Brain microvascular endothelial cell (primary cell): ENCODE results near the gene SAE1.

ENCODE experiments used
- DNase-seq: peaks from one replicate; pipeline ENCODE4 v3.0.0-alpha.2; 2020
- H3K27ac ChIP-seq: fragments of 250-450 bp; sonication (Bioruptor Pico); 2 replicates; pipeline ENCODE4 v1.5.1; 2020; ENCODE audit warnings: mild to moderate bottlenecking, moderate library complexity
- H3K27me3 ChIP-seq: fragments of 250-450 bp; sonication (Bioruptor Pico); replicated peaks from 2 replicates; pipeline ENCODE4 v1.5.1; 2020; ENCODE audit warnings: mild to moderate bottlenecking
- H3K36me3 ChIP-seq: fragments of 250-450 bp; sonication (Bioruptor Pico); replicated peaks from 2 replicates; pipeline ENCODE4 v1.5.1; 2020; ENCODE audit warnings: mild to moderate bottlenecking
- H3K4me3 ChIP-seq: 2 replicates; pipeline ENCODE4 v1.5.1; 2011; ENCODE audit warnings: low read depth, mild to moderate bottlenecking, control low read depth, low read length, moderate library complexity
- in situ Hi-C: cut with HindIII; loops from 2 replicates; pipeline ENCODE4 v1.10.0; 2017; ENCODE audit warnings: low sequenced_read_pairs, low pct_ligation_motif_present
- TF ChIP-seq, protein P1 (sequence below): IDR thresholded peaks from 2 replicates; pipeline ENCODE4 v1.5.1; 2011; ENCODE audit warnings: low read depth, mild to moderate bottlenecking, moderate library complexity, low read length, control low read depth, inconsistent platforms; ENCODE audit errors: missing control alignments

The SAE1 gene

DNA sequence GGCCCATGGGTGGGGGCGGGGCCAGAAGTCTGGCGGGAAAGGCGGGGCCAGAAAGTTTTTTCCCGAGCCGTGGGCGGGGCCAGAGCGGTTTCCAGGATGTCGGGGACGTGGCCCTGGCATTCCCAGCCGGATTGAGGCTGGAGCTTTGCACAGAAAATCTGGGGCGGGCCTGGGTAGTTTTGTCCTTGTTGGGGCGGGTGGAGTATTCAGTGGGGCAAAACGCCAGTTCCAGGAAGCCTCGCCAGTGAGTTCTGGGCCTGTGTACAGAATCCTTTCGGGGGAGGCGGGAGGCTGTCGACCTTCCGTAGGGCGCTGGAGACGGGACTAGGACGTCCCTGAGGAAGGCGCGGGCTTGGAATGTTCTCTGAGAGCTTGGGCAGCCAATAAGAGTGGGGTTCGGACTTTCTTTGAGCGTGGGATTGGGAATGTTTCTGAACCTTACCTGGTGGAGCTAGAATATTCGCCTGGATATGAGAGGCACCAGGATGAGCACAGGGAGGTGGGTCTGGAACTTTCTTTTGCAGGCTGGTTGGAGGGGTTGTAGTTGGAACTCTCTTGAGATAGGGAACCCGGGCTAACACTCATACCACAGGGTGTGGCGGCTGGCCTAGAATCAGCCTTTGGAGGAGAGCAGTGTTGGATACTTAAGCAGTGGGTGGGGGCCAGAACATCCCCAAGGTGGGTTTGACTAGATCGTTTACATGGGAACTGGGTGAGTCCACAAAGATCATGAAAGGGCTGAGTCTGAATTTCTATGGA is 127.0 kb downstream of the SAE1 start:
- H3K4me3 ChIP-seq = peak overlapping the region; percentile 64
- in situ Hi-C loops = no loop called here

GRCh38 chr19:47258434-47258833 is 127.8 kb downstream of the SAE1 start:
- no peak for DNase-seq
- no peaks in the 10 kb centered on the region for H3K27me3 ChIP-seq
- H3K4me3 ChIP-seq = peak overlapping the region; percentile 64
- H3K36me3 ChIP-seq = peaks cover 24% of the 10 kb centered on the region
- TF ChIP-seq, protein P1, sequence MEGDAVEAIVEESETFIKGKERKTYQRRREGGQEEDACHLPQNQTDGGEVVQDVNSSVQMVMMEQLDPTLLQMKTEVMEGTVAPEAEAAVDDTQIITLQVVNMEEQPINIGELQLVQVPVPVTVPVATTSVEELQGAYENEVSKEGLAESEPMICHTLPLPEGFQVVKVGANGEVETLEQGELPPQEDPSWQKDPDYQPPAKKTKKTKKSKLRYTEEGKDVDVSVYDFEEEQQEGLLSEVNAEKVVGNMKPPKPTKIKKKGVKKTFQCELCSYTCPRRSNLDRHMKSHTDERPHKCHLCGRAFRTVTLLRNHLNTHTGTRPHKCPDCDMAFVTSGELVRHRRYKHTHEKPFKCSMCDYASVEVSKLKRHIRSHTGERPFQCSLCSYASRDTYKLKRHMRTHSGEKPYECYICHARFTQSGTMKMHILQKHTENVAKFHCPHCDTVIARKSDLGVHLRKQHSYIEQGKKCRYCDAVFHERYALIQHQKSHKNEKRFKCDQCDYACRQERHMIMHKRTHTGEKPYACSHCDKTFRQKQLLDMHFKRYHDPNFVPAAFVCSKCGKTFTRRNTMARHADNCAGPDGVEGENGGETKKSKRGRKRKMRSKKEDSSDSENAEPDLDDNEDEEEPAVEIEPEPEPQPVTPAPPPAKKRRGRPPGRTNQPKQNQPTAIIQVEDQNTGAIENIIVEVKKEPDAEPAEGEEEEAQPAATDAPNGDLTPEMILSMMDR = no peak
- no peak overlapping the region for H3K27ac ChIP-seq
- in situ Hi-C loops = no loop called here

More for the DNA sequence above, 127.0 kb downstream of the SAE1 start:
- TF ChIP-seq, protein P1 = no peak
- Histone ChIP-seq H3K27ac (peak overlapping the region; percentile 95), H3K36me3 (peaks cover 20% of the 10 kb centered on the region), H3K27me3 (no peaks in the 10 kb centered on the region)
- no peak for DNase-seq

GRCh38 chr19:47258895-47259555 is 128.4 kb downstream of the SAE1 start:
- DNase-seq = no peak
- TF ChIP-seq, protein P1 = no peak
- no peak overlapping the region for H3K27ac ChIP-seq
- H3K27me3 ChIP-seq = no peaks in the 10 kb centered on the region
- in situ Hi-C loops = no loop called here
- no peak overlapping the region for H3K4me3 ChIP-seq
- peaks cover 24% of the 10 kb centered on the region for H3K36me3 ChIP-seq
